Natural killer cell (primary cell): Measurements from ENCODE around the gene CYP2S1. TPM values are rescaled to one million over a fixed set of nuclear protein-coding genes. Genes with fewer than 3 reads are reported as not detected.
A peak's percentile ranks its signal among the peaks of the same experiment; 100 is the strongest.
"Not testable (repeated sequence)": the region's sequence is repeated elsewhere in the genome, so short reads cannot be mapped to it uniquely, and the experiment has no call there.

Experiments used
- ATAC-seq, 3 donors: fragments of 150-1000 bp in 2 of 3; fragments of 200-7000 bp in 1 of 3; cut with Tn5 transposase; 1 replicate in 1 of 3; 2 replicates in 2 of 3; pipeline ENCODE4 v1.10.0; 2021; ENCODE audit warnings: mild to moderate bottlenecking in 2 of 3, moderate library complexity in 2 of 3
- DNase-seq, 2 donors: peaks; one replicate each; pipeline versions ENCODE4 v3.0.0 to v3.0.0-alpha.2; 2013 to 2021; ENCODE audit warnings: mixed read lengths in 1 of 2
- H3K27ac ChIP-seq: one replicate; pipeline ENCODE4 v1.5.1; 2013; ENCODE audit warnings: mild to moderate bottlenecking, low read length
- H3K27me3 ChIP-seq: one replicate; pipeline ENCODE4 v1.6.1; 2013; ENCODE audit warnings: low read length; ENCODE audit not compliant: control insufficient read depth, insufficient read depth
- H3K36me3 ChIP-seq: one replicate; pipeline ENCODE4 v1.6.1; 2013; ENCODE audit warnings: low read length; ENCODE audit not compliant: control insufficient read depth, insufficient read depth
- H3K4me1 ChIP-seq: one replicate; pipeline ENCODE4 v1.6.1; 2013; ENCODE audit warnings: low read length; ENCODE audit not compliant: control insufficient read depth, insufficient read depth
- H3K4me3 ChIP-seq: one replicate; pipeline ENCODE4 v1.5.1; 2013; ENCODE audit warnings: low read length
- H3K9me3 ChIP-seq: one replicate; pipeline ENCODE4 v1.6.1; 2013; ENCODE audit warnings: low read length; ENCODE audit not compliant: control insufficient read depth, insufficient read depth
- H3K27ac Mint-ChIP-seq, 2 donors: one replicate each; pipeline ENCODE4 v1.8.0; 2022; ENCODE audit warnings: mild to moderate bottlenecking in 2 of 2, mixed read lengths in 2 of 2, moderate library complexity in 1 of 2
- H3K27me3 Mint-ChIP-seq, 2 donors: one replicate each; pipeline ENCODE4 v1.8.0; 2022; ENCODE audit warnings: low read depth in 2 of 2, mixed read lengths in 2 of 2
- H3K36me3 Mint-ChIP-seq: one replicate; pipeline ENCODE4 v1.8.0; 2022; ENCODE audit warnings: mixed read lengths
- H3K4me1 Mint-ChIP-seq, 2 donors: one replicate each; pipeline ENCODE4 v1.8.0; 2022; ENCODE audit warnings: mixed read lengths in 2 of 2
- H3K4me3 Mint-ChIP-seq: one replicate; pipeline ENCODE4 v1.8.0; 2022; ENCODE audit warnings: mild to moderate bottlenecking, moderate library complexity, mixed read lengths
- H3K9me3 Mint-ChIP-seq, 2 donors: one replicate each; pipeline ENCODE4 v1.8.0; 2022; ENCODE audit warnings: mixed read lengths in 2 of 2
- WGBS: methylation state at CpG from one replicate; pipeline ENCODE4 v1.1.7; 2013; ENCODE audit warnings: missing lambda C conversion rate; ENCODE audit not compliant: insufficient coverage; 5-methylcytosine and 5-hydroxymethylcytosine counted together
- intact Hi-C: fragments of 100-400 bp; cut with micrococcal nuclease; formaldehyde crosslinking; loops from one replicate; pipeline ENCODE4 v1.14.2; 2022
- total RNA-seq, 4 donors: library from RNA; stranded (reverse); fragments of 120-200 nt in 1 of 4; gene quantifications; one replicate each; pipeline versions ENCODE4 v1.2.3 to v1.2.4, GENCODE V29; 2013 to 2022
- TF ChIP-seq, protein P1 (sequence below): fragments of 200-600 bp; IDR thresholded peaks from one replicate; pipeline ENCODE4 v1.8.0; 2022; ENCODE audit warnings: antibody characterized with exemption

CYP2S1 gene
- total RNA-seq, 3 donors from 2014 or later (not counting 1 experiment from before 2014, with no cell fraction given) = 0.78 to 1.6 (median 0.84) TPM

DNA sequence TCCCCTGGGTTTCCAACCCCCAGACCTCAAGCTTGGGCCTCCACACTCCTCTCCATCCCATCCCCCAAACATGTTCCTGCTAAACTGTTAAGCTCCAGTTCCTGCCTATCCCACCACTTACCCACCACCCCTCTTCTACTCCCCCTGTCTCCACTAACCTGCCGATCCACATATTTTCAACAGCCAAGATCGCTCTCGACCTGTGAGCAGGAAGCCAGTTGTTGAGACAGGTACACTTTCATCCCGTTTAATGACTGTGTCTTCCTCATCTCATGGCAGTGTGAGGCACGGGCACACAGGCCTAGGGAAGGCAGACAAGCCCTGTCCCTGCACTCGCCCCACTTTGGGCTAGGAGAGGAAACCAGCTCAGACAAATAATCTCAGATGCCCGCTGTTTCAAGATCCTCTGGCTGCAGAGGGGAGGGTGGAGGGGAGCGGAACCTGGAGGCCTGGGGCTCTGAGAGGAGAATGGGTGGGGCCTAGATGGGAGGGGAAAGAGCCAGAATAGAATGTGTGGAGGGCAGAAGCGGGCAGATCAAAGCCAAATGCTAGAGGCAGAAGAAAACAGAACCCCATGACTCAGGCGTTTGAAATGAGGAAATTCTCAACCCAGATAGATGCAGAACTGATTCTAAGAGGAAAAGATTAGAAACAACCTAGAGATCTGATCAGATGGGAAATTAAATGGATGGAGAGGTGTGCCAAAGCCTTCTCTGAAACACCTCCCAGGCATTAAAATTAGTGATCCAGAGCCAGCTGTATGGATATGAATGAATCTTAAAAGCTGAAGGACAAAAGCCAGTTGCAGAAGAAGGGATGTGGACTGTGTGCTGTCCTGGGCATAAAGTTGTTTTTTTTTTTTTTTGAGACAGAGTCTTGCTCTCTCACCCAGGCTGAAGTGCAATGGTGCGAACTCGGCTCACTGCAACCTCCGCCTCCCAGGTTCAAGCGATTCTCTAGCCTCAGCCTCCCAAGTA lies 16.9 kb upstream of the CYP2S1 start:
- Mint-ChIP-seq H3K27me3 (no peaks in the 10 kb centered on the region), H3K4me1 (peaks cover 0 to 5% of the 10 kb centered on the region in 2 donors), H3K27ac (no peak overlapping the region), H3K36me3 (no peaks in the 10 kb centered on the region), H3K9me3 (no peaks in the 10 kb centered on the region), H3K4me3 (no peak overlapping the region)
- H3K27ac ChIP-seq = no peak overlapping the region
- TF ChIP-seq, protein P1, sequence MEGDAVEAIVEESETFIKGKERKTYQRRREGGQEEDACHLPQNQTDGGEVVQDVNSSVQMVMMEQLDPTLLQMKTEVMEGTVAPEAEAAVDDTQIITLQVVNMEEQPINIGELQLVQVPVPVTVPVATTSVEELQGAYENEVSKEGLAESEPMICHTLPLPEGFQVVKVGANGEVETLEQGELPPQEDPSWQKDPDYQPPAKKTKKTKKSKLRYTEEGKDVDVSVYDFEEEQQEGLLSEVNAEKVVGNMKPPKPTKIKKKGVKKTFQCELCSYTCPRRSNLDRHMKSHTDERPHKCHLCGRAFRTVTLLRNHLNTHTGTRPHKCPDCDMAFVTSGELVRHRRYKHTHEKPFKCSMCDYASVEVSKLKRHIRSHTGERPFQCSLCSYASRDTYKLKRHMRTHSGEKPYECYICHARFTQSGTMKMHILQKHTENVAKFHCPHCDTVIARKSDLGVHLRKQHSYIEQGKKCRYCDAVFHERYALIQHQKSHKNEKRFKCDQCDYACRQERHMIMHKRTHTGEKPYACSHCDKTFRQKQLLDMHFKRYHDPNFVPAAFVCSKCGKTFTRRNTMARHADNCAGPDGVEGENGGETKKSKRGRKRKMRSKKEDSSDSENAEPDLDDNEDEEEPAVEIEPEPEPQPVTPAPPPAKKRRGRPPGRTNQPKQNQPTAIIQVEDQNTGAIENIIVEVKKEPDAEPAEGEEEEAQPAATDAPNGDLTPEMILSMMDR = no peak
- peaks cover 3% of the 10 kb centered on the region for H3K4me1 ChIP-seq
- no peaks in the 10 kb centered on the region for H3K9me3 ChIP-seq
- H3K27me3 ChIP-seq = no peaks in the 10 kb centered on the region
- peak; percentile 38 to 61 (median 42) for ATAC-seq
- no peak overlapping the region for H3K4me3 ChIP-seq
- 15% methylated on average over 14 of the region's 14 CpGs for WGBS
- peak in 1 of 2 donors; percentile 65 for DNase-seq
- intact Hi-C loops = no loop called here
- H3K36me3 ChIP-seq = no peaks in the 10 kb centered on the region

DNA sequence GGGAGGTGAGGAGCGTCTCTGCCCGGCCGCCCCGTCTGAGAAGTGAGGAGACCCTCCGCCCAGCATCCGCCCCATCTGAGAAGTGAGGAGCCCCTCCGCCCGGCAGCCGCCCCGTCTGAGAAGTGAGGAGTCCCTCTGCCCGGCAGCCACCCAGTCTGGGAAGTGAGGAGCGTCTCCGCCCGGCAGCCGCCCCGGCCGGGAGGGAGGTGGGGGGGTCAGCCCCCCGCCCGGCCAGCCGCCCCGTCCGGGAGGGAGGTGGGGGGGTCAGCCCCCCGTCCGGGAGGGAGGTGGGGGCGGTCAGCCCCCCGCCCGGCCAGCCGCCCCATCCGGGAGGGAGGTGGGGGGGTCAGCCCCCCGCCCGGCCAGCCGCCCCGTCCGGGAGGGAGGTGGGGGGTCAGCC lies 12.8 kb upstream of the CYP2S1 start:
- DNase-seq, H3K9me3 Mint-ChIP-seq, H3K4me3 ChIP-seq, H3K9me3 ChIP-seq, intact Hi-C loops, H3K4me1 Mint-ChIP-seq, H3K27me3 Mint-ChIP-seq, H3K27me3 ChIP-seq, H3K27ac ChIP-seq, H3K4me3 Mint-ChIP-seq, H3K36me3 ChIP-seq, ATAC-seq, H3K27ac Mint-ChIP-seq, H3K4me1 ChIP-seq, H3K36me3 Mint-ChIP-seq: not testable (repeated sequence)
- whole genome bisulfite sequencing = no CpG with 5 or more reads among the region's 34 CpGs

DNA sequence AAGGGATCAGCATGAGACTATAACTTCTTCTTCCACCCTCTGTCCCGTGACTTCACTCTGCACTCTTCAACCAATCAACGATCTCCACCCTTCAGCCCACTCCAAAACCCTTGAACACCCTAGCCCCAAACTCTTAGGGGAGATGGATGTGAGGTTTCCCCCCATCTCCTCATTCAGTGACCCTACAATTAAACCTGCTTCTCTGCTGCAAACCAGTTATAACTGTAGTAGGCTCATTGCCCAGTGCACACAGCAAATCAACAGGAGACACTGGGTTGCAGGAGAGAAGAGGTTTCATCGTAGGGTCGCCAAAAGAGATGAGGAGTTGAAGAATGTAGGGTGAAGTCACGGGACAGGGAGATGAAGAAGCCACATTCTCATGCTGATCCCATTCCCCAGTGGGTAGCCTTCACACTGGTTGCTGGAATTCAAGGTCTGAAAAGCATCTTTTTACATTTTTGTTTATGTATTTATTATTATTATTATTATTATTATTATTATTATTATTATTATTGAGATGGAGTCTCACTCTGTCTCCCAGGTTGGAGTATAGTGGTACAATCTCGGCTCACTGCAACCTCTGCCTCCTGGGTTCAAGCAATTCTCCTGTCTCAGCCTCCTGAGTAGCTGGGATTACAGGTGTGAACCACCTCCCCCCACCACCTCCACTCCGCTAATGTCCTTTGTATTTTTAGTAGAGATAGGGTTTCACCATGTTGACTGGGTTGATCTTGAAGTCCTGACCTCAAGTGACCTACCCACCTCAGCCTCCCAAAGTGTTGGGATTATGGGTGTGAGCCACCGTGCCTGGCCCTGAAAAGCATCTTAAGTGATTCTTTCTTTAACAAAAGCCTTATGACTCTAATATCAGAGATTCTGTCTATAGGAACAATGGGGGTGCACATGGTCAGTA lies 5.8 kb upstream of the CYP2S1 start:
- no peak for DNase-seq
- Mint-ChIP-seq H3K36me3 (no peaks in the 10 kb centered on the region), H3K27ac (no peak overlapping the region), H3K9me3 (no peaks in the 10 kb centered on the region), H3K4me3 (no peak overlapping the region), H3K4me1 (peaks cover 0 to 4% of the 10 kb centered on the region in 2 donors), H3K27me3 (peaks cover 16 to 24% of the 10 kb centered on the region in 2 donors)
- no peak for ATAC-seq
- no peaks in the 10 kb centered on the region for H3K9me3 ChIP-seq
- intact Hi-C loops = no loop called here
- H3K4me3 ChIP-seq = no peak overlapping the region
- TF ChIP-seq, protein P1 = no peak
- 90% methylated on average over 6 of the region's 8 CpGs for WGBS
- no peaks in the 10 kb centered on the region for H3K36me3 ChIP-seq
- H3K4me1 ChIP-seq = no peaks in the 10 kb centered on the region
- no peak overlapping the region for H3K27ac ChIP-seq
- no peaks in the 10 kb centered on the region for H3K27me3 ChIP-seq

DNA sequence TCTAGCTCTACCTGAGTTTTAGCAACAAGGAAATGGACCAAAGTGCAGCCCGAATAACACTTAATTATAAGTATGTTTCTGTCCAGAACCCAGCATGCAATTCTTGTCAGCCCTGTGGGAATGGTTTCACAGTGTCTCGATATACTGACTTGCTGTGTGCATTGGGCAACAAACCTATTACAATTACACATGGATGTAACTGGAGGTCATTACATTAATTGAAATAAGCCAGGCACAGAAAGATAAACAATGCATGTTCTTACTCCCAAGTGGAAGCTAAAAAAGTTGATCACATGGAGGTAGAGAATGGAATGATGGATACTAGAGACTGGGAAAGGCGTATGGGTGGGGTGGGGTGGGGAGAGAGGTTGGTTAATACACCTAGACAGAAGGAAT lies 5.1 kb upstream of the CYP2S1 start:
- no peak overlapping the region for H3K27ac Mint-ChIP-seq
- H3K4me3 ChIP-seq = no peak overlapping the region
- no peaks in the 10 kb centered on the region for H3K36me3 Mint-ChIP-seq
- H3K27me3 ChIP-seq = peaks cover 6% of the 10 kb centered on the region
- peaks cover 0 to 9% of the 10 kb centered on the region in 2 donors for H3K4me1 Mint-ChIP-seq
- TF ChIP-seq, protein P1 = no peak
- intact Hi-C loops = no loop called here
- H3K27ac ChIP-seq = no peak overlapping the region
- no peaks in the 10 kb centered on the region for H3K36me3 ChIP-seq
- H3K9me3 Mint-ChIP-seq = no peaks in the 10 kb centered on the region
- peaks cover 23 to 31% of the 10 kb centered on the region in 2 donors for H3K27me3 Mint-ChIP-seq
- DNase-seq (no peak), ATAC-seq (no peak)
- no peaks in the 10 kb centered on the region for H3K9me3 ChIP-seq
- no peaks in the 10 kb centered on the region for H3K4me1 ChIP-seq
- 96% methylated on average over 3 of the region's 3 CpGs for WGBS
- H3K4me3 Mint-ChIP-seq = no peak overlapping the region
